DMS 273 (cell line): ENCODE data around the gene TBPL2.
"Not testable (repeated sequence)": the region's sequence is repeated elsewhere in the genome, so short reads cannot be mapped to it uniquely, and the experiment has no call there.

ENCODE experiments used
- DNase-seq: peaks from one replicate; lab custom pipeline; 2025; ENCODE audit not compliant: unreplicated experiment; lab: John Stamatoyannopoulos, UW

TBPL2 gene

DNA sequence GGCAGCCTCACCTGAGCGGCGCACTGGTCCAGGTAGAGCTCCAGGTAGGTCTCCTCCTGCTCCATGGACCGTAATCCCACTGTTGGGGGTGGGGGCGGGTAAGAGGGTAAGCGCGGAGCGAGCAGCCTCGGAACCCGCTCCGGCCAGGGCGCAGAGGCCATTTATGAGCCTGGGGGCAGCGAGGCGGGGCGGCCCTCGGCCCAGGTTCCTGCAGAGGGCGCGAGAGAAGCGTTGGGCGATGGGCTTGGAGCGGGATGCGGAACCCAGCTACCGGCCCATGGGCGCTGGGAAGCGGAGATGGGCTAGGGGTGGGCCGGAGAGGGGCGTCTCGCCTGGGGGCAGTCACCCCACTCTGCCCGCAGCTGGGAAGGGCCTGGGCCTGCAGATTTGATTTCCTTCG, at the start of gene TBPL2:
TBPL2 (minus strand) TSS at position 232 of the 400 bp plus-strand sequence; CDS start at position 65, 167 bp downstream.
- DNase-seq, result no peak

DNA sequence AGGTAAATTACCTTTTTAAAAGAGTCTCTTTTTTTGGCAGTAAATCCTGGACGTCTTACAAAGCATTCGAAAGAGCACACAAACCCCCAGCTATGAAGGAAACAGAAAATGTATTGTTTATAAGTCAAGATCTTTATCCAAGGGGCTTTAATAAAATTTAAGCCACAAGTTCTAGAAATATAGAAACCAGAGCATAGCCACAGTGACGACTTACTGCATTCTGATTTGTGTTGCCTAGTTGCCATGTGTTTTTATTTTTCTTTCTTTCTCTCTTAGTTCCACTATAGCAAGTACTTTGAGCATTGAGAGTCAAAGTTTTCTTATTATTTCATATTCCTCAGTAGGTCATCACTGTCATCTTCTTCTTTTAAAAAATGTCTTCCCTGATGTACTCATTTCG, 47.8 kb upstream of the TBPL2 start:
- no peak for DNase-seq

DNA sequence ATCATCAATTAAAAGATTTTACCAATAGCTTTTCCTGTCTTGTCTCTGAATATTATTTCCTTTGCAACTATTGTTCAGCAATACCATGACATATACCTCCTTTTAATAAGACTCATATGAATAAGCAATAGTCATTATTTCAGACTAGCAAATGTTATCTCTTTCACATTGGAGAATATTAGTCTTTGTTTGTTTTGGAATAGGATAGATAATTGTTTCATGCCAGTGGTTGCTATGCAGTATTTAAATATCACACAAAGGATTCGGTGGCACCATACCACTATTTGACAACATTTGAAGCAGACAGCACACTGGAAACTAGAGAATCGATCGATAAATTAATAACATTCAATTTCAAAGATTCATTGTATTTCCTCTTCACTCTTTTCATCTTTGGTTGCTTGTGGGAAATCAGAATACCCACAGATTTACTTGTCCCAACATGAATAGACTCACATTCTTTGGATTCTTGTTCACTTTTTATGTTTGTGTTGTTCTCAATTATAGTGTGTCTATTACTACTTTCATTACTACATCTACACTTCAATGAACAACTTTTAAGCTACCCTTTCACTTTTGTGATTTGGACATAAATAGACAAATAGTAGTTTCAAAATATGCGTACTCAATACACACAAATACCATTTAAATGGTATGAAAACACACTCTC, 42.7 kb upstream of the TBPL2 start:
- DNase-seq, result no peak

DNA sequence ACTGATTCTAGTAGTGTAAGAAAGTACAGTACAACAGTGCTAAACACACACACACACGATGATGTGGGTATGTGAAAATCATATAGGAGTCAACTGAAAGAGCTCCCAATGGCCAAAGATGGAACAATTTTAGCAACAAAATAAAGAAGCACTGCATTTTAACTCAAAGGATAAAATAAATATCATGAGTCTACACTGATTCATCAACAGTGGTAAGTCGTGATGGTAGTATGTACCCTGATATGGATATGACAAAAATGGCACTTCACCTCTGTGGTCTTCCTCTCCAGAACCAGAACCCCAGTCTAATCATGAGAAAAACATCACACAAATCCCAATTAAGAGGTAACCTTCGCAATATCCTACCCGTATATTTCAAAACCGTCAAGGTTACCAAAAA, 41.4 kb upstream of the TBPL2 start:
- DNase-seq, result no peak

DNA sequence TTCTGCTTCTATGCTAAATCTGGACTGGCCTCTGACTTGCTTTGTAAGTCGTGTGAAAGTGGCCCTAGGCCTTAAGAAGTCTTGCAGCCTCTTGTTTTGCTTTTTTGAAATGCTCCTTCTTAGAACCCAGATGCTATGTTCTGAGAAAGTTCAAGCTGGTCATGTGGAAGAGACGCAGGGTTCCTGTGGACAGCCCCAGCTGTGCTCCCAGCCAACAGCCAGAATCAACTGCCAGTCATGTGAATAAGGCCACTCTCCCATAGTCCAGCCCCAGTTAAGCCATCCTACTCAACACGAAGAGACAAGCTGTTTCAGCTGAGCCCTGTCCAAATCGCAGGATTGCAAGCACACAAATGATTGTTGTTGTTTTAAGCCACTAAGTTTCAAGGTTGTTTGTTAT, 37.3 kb upstream of the TBPL2 start:
- DNase-seq, result no peak

DNA sequence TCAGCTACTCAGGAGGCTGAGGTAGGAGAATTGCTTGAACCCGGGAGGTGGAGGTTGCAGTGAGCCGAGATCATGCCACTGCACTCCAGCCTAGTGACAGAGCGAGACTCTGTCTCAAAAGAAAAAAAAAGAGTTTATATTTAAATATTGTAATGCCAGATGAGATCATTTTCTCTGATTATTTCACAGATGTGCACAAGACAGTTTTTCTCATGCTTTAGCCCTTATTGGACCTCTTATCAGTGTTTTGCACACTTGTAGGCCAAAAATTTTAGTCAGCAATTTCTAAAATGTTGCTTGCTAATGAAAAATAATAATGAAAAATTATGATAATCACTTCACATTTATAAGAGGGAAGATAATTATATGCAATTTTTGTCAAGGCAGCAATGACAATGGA, 36.0 kb upstream of the TBPL2 start:
- not testable (repeated sequence) for DNase-seq

DNA sequence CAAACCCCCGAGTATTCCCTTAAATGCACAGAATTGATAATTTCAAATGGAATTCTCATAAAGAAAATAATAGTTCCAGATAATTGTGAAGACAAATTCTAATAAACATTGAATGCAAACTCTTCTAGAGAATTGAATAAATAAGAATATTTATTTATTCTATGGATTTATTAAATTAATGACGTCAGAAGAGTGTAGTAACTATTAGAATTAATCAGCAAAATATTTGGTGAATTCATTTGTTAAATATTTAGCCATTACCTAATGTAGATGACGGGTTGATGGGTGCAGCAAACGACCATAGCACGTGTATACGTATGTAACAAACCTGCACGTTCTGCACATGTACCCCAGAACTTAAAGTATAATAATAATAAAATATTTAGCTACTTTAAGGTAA, 33.4 kb upstream of the TBPL2 start:
- no peak for DNase-seq

DNA sequence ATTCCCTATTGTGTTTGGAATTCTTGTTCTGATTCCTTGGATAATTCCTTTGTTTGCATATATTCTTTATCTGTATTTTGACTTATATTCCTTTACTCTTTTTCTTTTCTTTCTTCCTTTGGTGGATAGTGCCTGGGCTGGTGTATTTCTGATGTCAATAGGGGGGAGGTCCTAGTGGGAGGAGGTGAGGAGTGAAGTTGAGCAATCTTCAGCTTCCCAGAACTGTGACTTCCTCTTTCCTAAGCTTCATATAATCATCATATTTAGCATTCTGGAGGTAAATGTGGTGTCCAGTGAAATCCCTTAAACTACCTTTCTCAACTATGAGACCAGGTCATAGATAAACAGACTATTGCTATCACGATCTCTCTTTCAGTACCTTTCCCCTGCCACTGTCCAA, 29.6 kb upstream of the TBPL2 start:
- DNase-seq, result no peak

DNA sequence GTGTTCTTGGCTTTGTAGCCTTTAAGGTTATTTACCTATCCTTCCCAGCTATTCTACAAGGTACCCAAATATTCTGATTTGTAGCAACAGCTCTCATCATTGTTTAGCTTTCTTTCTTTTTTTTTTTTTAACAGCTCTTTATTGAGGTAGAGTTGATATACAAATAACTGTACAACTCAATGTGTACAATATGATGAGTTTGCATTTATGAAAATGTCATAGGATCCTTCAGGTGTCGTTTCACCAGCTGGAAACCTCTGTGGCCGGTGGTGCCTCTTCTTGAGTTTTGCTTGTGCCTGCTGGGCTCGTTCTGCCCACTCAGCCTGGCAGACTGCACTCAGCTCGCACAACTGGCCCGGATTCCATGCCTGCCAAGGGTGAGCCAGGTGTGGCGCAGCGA, 26.9 kb upstream of the TBPL2 start:
- DNase-seq, result no peak

DNA sequence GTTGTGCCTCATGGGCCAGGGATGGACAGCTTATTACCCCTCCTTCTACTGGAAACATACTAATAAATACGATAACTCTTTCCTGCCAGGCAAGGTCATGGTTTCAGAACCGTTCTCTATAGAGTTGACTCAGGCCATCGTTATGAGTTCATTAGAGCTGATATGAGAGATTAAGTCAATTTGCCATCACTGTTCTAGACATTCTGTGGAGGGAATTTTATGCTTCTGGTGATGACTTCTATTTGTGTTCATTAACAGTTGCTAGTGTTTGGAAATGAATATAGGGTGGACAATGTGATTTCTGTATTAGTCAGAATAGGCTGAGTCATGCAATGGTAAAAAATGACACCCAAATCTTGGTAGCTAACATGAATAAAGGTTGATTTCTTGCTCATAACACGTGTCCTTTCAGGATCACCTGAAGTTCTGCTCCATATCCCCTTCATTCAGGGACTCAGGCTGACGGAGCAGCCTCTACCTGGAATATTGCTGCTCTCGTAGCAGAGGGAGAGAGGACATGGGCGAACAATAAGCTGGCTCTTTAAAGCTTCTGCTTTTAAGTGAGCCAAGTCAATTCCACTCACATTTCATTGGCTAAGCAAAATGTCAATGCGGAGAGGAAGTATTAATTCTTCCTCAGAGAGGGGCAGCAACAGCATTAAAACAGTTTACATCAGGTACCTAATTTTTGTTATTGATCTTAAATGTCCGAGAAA, 18.5 kb upstream of the TBPL2 start:
- DNase-seq, result no peak

DNA sequence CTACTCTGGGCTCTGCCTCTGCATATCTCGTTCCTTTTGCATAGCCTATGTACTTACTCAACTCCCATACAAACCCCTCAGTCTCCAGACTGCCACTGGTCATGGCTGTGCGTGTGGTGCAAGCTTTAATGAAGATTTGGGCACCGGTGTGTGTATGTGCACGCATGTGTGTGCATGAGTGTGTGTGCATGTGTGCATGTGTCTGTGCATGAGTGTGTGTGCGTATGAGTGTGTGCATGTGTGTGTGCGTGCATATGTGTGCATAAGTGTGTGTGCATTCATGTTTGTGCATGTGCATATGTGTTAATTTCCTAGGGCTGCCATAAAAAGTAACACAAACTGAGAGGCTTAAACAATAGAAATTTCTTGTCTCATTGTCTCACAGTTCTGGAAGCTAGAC, 17.1 kb upstream of the TBPL2 start:
- DNase-seq, result no peak

DNA sequence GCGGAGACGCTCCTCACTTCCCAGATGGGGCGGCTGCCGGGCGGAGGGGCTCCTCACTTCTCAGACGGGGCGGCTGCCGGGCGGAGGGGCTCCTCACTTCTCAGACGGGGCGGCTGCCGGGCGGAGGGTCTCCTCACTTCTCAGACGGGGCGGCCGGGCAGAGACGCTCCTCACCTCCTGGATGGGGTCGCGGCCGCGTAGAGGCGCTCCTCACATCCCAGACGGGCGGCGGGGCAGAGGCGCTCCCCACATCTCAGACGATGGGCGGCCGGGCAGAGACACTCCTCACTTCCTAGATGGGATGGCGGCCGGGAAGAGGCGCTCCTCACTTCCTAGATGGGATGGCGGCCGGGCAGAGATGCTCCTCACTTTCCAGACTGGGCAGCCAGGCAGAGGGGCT, 16.0 kb upstream of the TBPL2 start:
- DNase-seq, result not testable (repeated sequence)

DNA sequence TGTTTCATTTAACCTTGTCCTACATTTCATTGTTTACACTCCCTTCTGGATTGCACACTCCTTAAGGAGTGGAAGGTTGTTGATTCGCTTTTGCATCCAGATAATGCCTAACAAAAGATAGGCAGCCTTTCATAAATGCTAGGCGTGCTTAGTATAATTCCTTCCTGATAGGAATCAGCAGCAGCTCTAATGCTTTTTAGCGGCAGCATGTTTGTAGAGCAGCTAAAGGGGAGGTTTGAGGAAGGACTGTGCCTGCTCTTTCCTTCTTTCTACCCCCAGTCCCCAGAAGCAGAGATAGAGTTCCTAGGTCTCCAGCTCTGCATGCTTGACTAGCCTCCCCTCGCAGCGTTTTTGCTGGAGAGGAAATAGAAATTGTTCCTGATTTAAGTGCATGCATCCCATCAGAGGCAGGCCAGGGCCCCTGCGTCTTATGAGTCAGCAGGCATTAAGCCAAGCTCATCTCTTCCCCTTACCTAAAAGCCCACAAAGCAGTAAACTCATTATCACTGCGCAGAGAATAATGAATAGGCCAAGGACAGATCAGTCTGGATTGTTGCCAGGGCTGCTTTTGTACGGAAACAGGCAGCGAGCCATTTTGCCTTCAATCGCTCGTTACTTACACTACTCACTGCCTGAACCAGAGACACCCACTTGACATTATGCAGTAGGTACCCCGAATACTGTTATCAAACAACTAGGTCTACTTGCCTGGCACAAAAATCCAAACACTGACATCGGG, 14.0 kb upstream of the TBPL2 start:
- DNase-seq, result peak; percentile 70

DNA sequence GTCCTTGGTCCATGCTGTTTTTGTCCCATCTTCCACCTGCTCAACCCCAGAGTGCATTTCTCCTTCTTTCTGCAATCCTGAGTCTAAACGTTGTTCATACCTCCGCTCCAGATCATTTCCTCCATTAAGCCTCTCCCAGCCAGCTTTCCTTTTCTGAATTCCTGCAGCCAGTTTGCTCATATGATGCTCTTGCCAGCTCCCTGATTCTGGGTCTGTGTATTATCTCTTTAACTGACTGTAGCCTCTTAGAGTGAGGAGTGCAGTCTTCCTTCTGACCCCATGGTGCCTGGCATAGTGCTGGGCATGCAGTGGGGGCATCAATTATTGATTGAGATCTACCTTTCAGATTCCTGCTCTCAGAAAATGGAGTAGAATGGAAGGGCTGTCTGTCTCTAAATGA, 11.5 kb upstream of the TBPL2 start:
- DNase-seq, result no peak

DNA sequence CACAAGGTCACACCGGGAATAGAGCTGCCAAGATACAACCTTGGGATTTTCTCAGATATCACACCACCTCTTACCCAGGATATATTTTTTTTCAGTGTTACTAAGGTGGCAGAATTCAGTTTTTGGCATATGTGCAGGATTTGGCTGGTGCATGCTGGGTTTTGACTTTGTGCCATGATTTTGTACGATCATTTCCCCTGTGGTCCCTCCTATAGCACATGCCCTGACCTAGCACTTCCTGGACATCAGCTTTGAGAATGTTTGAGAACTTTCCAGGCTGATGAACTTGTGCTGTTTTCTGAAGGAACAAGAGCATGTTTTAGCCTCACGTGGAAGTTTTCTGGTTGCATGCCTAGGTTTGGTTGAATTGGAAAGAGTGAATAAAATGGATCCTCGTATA, 11.0 kb upstream of the TBPL2 start:
- DNase-seq, result no peak

DNA sequence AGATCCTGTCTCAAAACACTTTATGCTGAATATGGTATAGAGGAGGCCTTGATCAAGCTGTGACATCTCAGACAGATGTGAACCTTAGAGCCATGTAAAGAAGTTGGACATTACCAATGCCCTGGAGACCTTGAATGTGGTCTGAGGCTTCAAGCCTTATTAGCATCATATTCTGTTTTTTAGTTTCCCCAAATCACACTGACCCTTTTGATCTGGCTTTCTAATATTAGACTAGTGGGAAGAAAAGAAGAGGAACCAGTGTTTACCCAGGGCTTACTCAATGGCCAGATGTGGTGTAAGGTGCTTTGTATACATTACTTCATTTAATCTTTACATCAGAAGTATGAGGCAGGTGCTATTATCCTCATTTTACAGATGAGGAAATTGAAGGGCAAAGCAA, 10.6 kb upstream of the TBPL2 start:
- no peak for DNase-seq

DNA sequence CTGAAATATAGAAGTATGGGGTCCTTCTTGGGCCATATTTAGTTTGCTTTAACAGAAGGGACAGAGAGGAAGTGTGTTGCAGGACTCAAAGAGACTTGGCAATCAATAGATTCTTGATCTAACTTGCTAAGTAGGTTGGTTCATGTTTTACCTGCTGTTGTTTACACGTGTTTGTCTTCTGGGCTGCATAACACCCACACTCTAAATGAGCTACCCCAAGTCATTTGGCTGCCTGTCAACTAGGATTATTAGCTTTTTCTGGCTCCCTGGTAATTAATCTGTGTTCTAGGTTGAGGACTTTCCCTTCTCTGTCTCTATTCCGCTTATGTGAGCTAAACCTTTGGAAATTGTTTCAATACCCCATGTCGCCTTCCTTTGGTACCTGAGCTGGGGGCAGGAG, 10.1 kb upstream of the TBPL2 start:
- DNase-seq, result peak; percentile 20

DNA sequence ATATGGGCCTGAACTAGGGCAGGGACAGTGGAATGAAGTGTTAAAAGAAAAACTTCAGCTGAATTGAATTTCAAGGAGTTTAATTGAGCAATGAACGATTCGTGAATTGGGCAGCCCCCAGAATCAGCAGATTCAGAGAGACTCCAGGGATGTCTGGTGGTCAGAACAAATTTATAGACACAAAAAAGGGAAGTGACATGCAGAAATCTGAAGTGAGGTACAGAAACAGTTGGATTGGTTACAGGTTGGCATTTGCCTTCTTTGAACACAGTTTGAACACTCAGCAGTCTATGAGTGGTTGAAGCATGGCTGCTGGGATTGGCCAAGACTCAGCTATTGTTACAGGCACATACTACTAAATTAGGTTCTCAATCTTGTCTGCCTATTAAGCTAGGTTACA, 9.7 kb upstream of the TBPL2 start:
- DNase-seq, result no peak

DNA sequence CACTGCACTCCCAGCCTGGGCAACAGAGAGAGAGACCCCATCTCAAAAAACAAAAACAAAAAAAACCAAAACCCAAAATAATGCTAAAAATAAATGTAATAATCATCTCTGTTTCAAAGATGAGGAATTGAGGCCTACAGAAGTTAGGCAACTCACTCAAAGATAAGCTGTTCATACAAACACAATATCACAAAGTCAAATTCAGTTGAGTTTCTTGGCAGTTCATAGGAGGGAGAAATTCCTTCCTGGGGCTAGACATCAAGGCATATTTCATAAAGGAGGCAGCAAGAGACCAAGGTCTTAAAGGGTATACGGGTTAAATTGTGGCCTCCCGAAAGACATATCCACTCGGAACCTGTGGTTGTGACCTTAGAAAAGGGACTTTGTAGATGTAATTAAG, 8.7 kb upstream of the TBPL2 start:
- no peak for DNase-seq

DNA sequence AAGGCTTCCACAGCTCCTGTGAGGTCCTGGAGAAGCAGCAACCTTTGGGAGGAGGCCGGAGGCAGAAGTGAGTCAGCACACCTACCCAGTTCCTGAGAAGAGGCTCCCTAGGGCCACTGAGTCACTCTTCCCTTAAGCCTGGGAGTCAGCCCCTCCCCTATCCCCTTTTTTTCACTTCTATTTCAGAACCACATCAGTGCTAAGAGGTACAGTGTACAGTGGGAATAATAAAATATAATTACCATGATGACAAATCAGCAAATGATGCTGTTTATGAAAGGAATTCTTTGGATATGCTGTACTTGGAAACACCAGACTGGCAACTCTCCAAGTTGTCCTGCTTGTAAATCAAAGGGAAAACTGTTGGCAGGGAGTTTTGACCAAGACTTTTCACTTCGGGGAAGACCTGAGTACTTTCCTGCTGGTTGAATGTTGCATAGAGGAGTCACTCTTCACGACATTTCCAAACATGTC, 7.8 kb upstream of the TBPL2 start:
- DNase-seq, result peak; percentile 44

DNA sequence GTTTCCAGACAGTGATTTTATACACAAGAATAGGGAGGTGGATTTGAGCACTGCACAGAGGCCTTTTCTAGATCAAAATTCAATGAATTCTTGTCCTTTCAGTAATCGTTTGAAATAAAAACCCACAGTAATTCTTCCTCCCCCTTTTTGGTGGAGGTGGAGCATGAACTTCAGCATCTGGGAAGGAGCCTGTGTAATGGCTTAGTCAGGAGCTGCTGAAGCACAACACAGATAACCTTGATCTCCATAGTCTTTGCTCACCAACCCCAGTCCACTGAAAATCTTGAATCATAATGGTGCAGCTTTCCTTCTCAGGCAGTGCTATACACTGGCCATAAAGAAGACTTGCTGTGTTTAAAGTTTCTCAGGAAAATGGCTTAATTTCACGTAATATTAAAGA, 6.4 kb upstream of the TBPL2 start:
- DNase-seq, result peak; percentile 28

DNA sequence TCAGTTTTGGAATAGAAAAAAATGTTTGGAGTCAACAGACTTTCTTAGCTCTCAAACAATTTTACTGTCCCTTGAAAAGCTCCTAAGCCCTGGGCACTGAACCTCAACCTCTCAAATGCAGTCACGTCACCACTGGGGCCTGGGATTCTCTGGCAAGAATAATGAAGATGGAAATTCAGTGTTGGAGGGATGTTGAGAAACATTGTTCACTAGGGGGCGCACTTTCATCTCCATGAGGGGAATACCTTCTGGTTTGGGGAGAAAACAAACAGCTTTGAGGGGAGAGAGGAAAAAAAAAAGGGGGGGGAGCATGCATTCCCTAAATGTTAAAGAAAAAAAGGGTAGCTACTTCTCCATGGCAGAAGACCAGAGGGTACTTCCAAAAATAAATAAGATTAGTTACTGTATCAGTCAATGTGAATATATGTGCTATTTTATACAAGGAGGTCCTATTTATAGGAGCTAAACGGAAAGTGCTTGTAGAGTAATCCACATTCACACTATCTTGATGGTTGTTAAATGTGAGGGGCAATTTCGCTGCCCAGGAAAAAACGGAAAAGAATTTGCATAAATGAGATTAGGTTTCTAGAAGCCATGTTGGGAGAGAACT, 5.8 kb upstream of the TBPL2 start:
- DNase-seq, result peak; percentile 93
